ENCODE results near the gene CDC42BPB.

The CDC42BPB gene

GRCh38 chr14:102920998-102921304, 136.4 kb downstream of the CDC42BPB start (continued):
- TF ChIP-seq ZBTB49 (tag by site-specific recombination; IDR thresholded peaks at IDR 0.05; ENCODE audit: low read depth), result no peak

GRCh38 chr14:102920273-102920997, 136.9 kb downstream of the CDC42BPB start:
- Histone ChIP-seq H3K4me3 (ENCODE audit: low read depth, low read length) (no peak overlapping the region), H3K4me1 (ENCODE audit: control insufficient read depth, insufficient read depth, low read length) (no peaks in the 10 kb centered on the region), H3K27ac (ENCODE audit: extremely low read depth, low read depth, low read length) (no peak overlapping the region), H3K36me3 (ENCODE audit: control insufficient read depth in 2 of 2, insufficient read depth in 1 of 2, low read length in 2 of 2) (no peaks in the 10 kb centered on the region), H3K9me3 (ENCODE audit: control insufficient read depth, insufficient read depth, low read depth, low read length) (no peaks in the 10 kb centered on the region)
- ChIA-PET POLR2A (no interaction called here), CTCF (no interaction called here)
- no peak for TF ChIP-seq ZNF624 (tag by site-specific recombination; IDR thresholded peaks at IDR 0.05)
- no peak for TF ChIP-seq BCL11A (tag by site-specific recombination; IDR thresholded peaks at IDR 0.05; ENCODE audit: low read depth)
- no peak for TF ChIP-seq ZNF623 (tag by site-specific recombination; IDR thresholded peaks at IDR 0.05)
- peak; percentile 61; the same call in 1 of the 2 replicates for TF ChIP-seq ZFHX2 (tag by site-specific recombination; conservative IDR thresholded peaks at IDR 0.05)
- TF ChIP-seq ELK4 (IDR thresholded peaks at IDR 0.05; ENCODE audit: borderline replicate concordance, low read depth, low read length), result no peak
- TF ChIP-seq SP3 (tag by site-specific recombination; IDR thresholded peaks at IDR 0.05), result no peak
- TF ChIP-seq ZNF521 (tag by site-specific recombination; IDR thresholded peaks at IDR 0.05), result 0 out of 2 replicates have a peak, but pooled peaks have one; percentile 21
- no peak for TF ChIP-seq ZNF10 (tag by site-specific recombination; IDR thresholded peaks at IDR 0.05)
- TF ChIP-seq ZNF398 (tag by site-specific recombination; IDR thresholded peaks at IDR 0.05), result no peak
- 0 out of 2 replicates have a peak, but pooled peaks have one; percentile 29 for TF ChIP-seq ZNF48 (tag by site-specific recombination; IDR thresholded peaks at IDR 0.05)
- TF ChIP-seq ZNF707 (tag by site-specific recombination; IDR thresholded peaks at IDR 0.05), result peak; percentile 28; the same call in 1 of the 2 replicates
- no peak for TF ChIP-seq MYNN (tag by site-specific recombination; IDR thresholded peaks at IDR 0.05; ENCODE audit: borderline replicate concordance)
- no peak for TF ChIP-seq ZNF391 (tag by site-specific recombination; IDR thresholded peaks at IDR 0.05; ENCODE audit: borderline replicate concordance, low read depth)
- 0 out of 2 replicates have a peak, but pooled peaks have one; percentile 15 for TF ChIP-seq ZNF266 (tag by site-specific recombination; IDR thresholded peaks at IDR 0.05; ENCODE audit: low read depth)
- TF ChIP-seq ZNF433 (tag by site-specific recombination; IDR thresholded peaks at IDR 0.05; ENCODE audit: low read depth), result no peak
- no peak for TF ChIP-seq ZNF555 (tag by site-specific recombination; conservative IDR thresholded peaks at IDR 0.05)
- TF ChIP-seq ZBTB1 (tag by site-specific recombination; IDR thresholded peaks at IDR 0.05), result no peak
- TF ChIP-seq ZNF292 (tag by site-specific recombination; IDR thresholded peaks at IDR 0.05; ENCODE audit: borderline replicate concordance, low read depth), result no peak
- no peak for TF ChIP-seq ZNF529 (tag by site-specific recombination; IDR thresholded peaks at IDR 0.05; ENCODE audit: insufficient replicate concordance)
- TF ChIP-seq KLF17 (tag by site-specific recombination; IDR thresholded peaks at IDR 0.05), result no peak
- TF ChIP-seq KLF8 (tag by site-specific recombination; IDR thresholded peaks at IDR 0.05), result no peak
- no peak for TF ChIP-seq OVOL3 (tag by site-specific recombination; IDR thresholded peaks at IDR 0.05)
- TF ChIP-seq ZNF221 (tag by site-specific recombination; IDR thresholded peaks at IDR 0.05; ENCODE audit: borderline replicate concordance), result no peak
- TF ChIP-seq ZNF747 (tag by site-specific recombination; IDR thresholded peaks at IDR 0.05), result peak; percentile 43
- TF ChIP-seq ZNF777 (tag by site-specific recombination; IDR thresholded peaks at IDR 0.05; ENCODE audit: borderline replicate concordance), result 0 out of 2 replicates have a peak, but pooled peaks have one; percentile 40
- TF ChIP-seq HOXA7 (CRISPR knock-in tag; IDR thresholded peaks at IDR 0.05; ENCODE audit: borderline replicate concordance), result no peak
- no peak for TF ChIP-seq ZNF513 (tag by site-specific recombination; IDR thresholded peaks at IDR 0.05)
- peak; percentile 83 for TF ChIP-seq EGR2 (tag by site-specific recombination; IDR thresholded peaks at IDR 0.05; ENCODE audit: low read depth)
